IMR-90 (cell line): ENCODE results near the gene PMM2.

Experiments used
- BHLHE40 ChIP-seq: fragments of 150-350 bp; IDR thresholded peaks from 2 replicates; pipeline ENCODE4 v1.6.1; 2016; ENCODE audit warnings: mild to moderate bottlenecking, low read depth, low read length
- CEBPB ChIP-seq: IDR thresholded peaks from 2 replicates; pipeline ENCODE4 v1.6.1; 2012; ENCODE audit warnings: low read depth, low read length, improper control_type of control experiment
- CTCF ChIP-seq: conservative IDR thresholded peaks from 2 replicates; pipeline ENCODE4 v1.5.1; 2012; ENCODE audit warnings: mild to moderate bottlenecking, low read depth, low read length, improper control_type of control experiment
- MAFK ChIP-seq: IDR thresholded peaks from 2 replicates; pipeline ENCODE4 v1.6.1; 2012; ENCODE audit warnings: low read depth, low read length, improper control_type of control experiment
- MXI1 ChIP-seq: IDR thresholded peaks from 2 replicates; pipeline ENCODE4 v1.6.1; 2012; ENCODE audit warnings: low read depth, mild to moderate bottlenecking, low read length, moderate library complexity, borderline replicate concordance
- NFE2L2 ChIP-seq: fragments of 150-350 bp; IDR thresholded peaks from 2 replicates; pipeline ENCODE4 v1.6.1; 2016; ENCODE audit warnings: low read depth, mild to moderate bottlenecking, low read length
- POLR2A ChIP-seq: IDR thresholded peaks from 2 replicates; pipeline ENCODE4 v1.6.1; 2012; ENCODE audit warnings: mild to moderate bottlenecking, low read depth, low read length
- RAD21 ChIP-seq: IDR thresholded peaks from 2 replicates; pipeline ENCODE4 v1.6.1; 2012; ENCODE audit warnings: low read length, improper control_type of control experiment
- RFX5 ChIP-seq: IDR thresholded peaks from 2 replicates; pipeline ENCODE4 v1.8.0; 2012; ENCODE audit warnings: low read depth, mild to moderate bottlenecking, low read length, moderate library complexity
- USF2 ChIP-seq: fragments of 150-350 bp; IDR thresholded peaks from 2 replicates; pipeline ENCODE4 v1.6.1; 2017; ENCODE audit warnings: mild to moderate bottlenecking, antibody characterized with exemption, low read length, low read depth

GRCh38 chr16:8788578-8789172 lies 9.0 kb upstream of the PMM2 start:
- no peak for TF ChIP-seq CTCF
- no peak for TF ChIP-seq BHLHE40
- no peak for TF ChIP-seq CEBPB
- no peak for TF ChIP-seq RFX5
- no peak for TF ChIP-seq NFE2L2
- TF ChIP-seq POLR2A: no peak
- no peak for TF ChIP-seq MXI1
- no peak for TF ChIP-seq MAFK
- TF ChIP-seq RAD21: no peak
- no peak for TF ChIP-seq USF2
